Measurements from ENCODE around the gene FBXW9. TPM values are rescaled to one million over a fixed set of nuclear protein-coding genes. Genes with fewer than 3 reads are reported as not detected.

Gene FBXW9
- total RNA-seq, 1 donor from 2014 or later, result 4.0 TPM

DNA sequence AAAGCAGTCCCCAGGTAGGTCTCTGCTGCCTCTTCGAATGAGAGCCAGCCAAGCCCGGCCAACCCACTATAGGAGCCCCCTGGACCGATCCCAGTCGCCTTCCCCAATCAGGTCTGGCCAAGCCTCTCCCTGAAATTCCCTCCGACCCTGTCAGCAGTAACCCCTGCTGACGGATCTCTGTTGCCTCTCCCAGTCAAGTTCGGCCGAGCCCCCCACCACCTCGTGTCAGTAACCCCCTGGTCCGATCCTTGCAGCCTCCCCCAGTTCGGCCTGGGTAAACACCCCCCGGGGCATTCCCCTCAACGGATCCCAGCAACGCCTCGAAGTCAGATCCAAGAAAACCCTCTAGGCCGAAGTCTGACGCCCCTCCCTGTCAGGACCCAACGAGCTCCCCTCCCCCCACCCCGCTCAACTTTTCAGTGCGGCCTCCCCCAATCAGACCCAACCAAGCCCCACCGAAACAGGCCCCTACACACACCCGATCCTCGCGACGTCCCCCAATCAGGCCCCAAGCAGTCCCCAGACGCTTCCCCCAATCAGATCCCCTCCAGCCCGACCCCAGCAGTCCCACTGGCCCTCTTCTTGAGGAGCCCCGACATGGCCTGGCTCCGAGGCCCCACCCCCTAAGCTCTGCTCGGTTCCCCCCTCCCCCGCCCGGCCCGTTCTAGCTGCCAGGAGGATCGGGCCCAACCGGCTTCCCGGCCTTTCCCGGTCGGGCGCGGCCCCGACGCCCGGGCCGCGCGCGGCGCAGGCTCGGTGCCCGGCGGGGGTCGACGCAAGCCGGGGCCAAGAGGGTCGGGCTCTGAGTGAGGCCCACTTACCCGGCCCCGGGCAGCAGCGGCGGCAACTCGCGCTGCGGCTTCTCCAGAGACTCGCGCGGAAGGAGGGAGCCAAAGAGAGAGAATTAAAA is 25.5 kb upstream of the FBXW9 start:
- peaks cover 30% of the 10 kb centered on the region for H4K20me1 ChIP-seq (ENCODE audit: low read depth)
- TF ChIP-seq CTCF (IDR thresholded peaks at IDR 0.05) (no peak), EZH2phosphoT487 (IDR thresholded peaks at IDR 0.05) (no peak), EZH2 (IDR thresholded peaks at IDR 0.05) (no peak)
- DNase-seq (ENCODE audit: low spot score), result peak; percentile 94
- peaks cover 9% of the 10 kb centered on the region for H3K36me3 Mint-ChIP-seq
- peak overlapping the region; percentile 99 for H3K4me3 Mint-ChIP-seq
- no peaks in the 10 kb centered on the region for H3K9me3 ChIP-seq (ENCODE audit: low read depth)
- peaks cover 11% of the 10 kb centered on the region for H3K27me3 Mint-ChIP-seq (ENCODE audit: insufficient read depth, low read depth)
- peaks cover 73% of the 10 kb centered on the region for H3K79me2 ChIP-seq (ENCODE audit: low read depth)
- H3K4me2 ChIP-seq, result peak overlapping the region; percentile 94
- no peaks in the 10 kb centered on the region for H3K27me3 ChIP-seq
- H3K27ac ChIP-seq, result peak overlapping the region; percentile 87
- H3K9ac ChIP-seq, result peak overlapping the region; percentile 72
- H3K4me1 ChIP-seq, result peaks cover 6% of the 10 kb centered on the region
- H3K4me3 ChIP-seq, result peak overlapping the region; percentile 66
- H3K27ac Mint-ChIP-seq, result peak overlapping the region; percentile 99
- H3K36me3 ChIP-seq, result peaks cover 3% of the 10 kb centered on the region
- H2AFZ ChIP-seq (replicated peaks), result no peak overlapping the region
- H3K4me1 Mint-ChIP-seq, result peaks cover 22% of the 10 kb centered on the region
- peaks cover 51% of the 10 kb centered on the region for H3F3A ChIP-seq (ENCODE audit: low read depth)
- no peaks in the 10 kb centered on the region for H3K9me3 Mint-ChIP-seq

DNA sequence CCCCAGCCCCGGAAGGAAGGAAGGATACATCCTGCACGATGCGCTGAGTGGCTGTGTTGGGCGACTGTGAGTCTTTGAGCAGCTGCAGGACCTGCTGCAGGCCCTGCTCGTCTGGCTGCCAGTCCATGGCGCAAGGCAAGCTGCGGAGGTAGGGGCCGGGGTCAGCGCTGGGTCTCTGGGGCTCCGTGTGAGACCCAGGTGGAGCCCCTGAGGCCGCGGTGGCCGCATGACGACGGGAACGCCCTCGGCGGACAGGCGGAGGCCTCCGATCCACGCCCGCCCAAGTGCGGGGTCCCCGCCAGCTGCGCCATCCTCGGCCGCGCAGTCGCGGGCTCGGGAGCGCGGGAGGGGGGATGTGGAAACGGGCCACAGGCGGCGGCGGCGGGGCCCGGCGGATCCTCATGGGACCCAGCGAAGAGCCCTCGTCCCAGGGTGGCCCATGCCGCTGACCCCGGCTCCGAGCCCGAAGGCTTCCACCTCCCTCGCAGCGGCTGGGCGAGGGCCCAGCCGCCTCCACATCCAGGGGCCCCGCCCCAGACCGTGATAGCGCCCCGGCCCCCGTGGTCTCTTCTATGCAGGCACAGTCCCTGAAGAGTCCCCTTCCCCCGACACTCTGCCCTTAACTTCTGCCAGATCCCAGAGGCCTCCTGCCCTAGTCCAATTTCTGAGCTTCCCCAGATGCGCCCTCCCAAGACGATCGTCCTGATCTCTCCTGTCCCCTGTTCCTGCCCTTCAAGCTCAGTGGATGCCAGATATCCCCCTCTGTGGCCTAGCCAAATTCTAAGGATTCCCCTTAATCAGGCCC is 24.6 kb upstream of the FBXW9 start:
- no peaks in the 10 kb centered on the region for H3K9me3 Mint-ChIP-seq
- Histone ChIP-seq H3K27me3 (no peaks in the 10 kb centered on the region), H3K4me1 (peaks cover 6% of the 10 kb centered on the region), H3K79me2 (ENCODE audit: low read depth) (peaks cover 81% of the 10 kb centered on the region), H4K20me1 (ENCODE audit: low read depth) (peaks cover 36% of the 10 kb centered on the region), H3K9ac (peak overlapping the region; percentile 72), H3K4me2 (peak overlapping the region; percentile 94), H3F3A (ENCODE audit: low read depth) (peaks cover 51% of the 10 kb centered on the region), H3K4me3 (peak overlapping the region; percentile 66), H2AFZ (replicated peaks) (no peak overlapping the region), H3K9me3 (ENCODE audit: low read depth) (no peaks in the 10 kb centered on the region), H3K36me3 (peaks cover 3% of the 10 kb centered on the region), H3K27ac (peak overlapping the region; percentile 87)
- H3K4me3 Mint-ChIP-seq, result peak overlapping the region; percentile 98
- DNase-seq (ENCODE audit: low spot score), result peak; percentile 47
- peaks cover 11% of the 10 kb centered on the region for H3K27me3 Mint-ChIP-seq (ENCODE audit: insufficient read depth, low read depth)
- TF ChIP-seq EZH2 (IDR thresholded peaks at IDR 0.05), result no peak
- no peak for TF ChIP-seq CTCF (IDR thresholded peaks at IDR 0.05)
- TF ChIP-seq EZH2phosphoT487 (IDR thresholded peaks at IDR 0.05), result no peak
- peak overlapping the region; percentile 99 for H3K27ac Mint-ChIP-seq
- H3K4me1 Mint-ChIP-seq, result peaks cover 22% of the 10 kb centered on the region
- peaks cover 13% of the 10 kb centered on the region for H3K36me3 Mint-ChIP-seq

DNA sequence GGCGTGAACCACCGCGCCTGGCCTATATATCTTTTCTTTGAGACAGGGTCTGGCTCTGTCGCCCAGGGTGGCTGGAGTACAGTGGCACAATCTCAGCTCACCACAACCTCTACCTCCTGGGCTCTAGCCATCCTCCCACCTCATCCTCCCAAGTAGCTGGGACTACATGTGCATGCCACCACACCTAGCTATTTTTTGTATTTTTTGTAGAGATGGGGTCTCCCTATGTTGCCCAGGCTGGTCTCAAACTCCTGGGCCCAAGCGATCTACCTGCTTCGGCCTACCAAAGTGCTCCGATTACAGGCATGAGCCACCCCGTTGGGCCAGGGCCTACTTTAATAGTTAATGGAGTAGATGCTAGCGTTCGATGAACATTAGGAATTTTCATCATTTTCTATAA is 23.9 kb upstream of the FBXW9 start:
- peak overlapping the region; percentile 66 for H3K4me3 ChIP-seq

More for the DNA sequence above, 23.9 kb upstream of the FBXW9 start:
- peaks cover 46% of the 10 kb centered on the region for H3F3A ChIP-seq (ENCODE audit: low read depth)
- Mint-ChIP-seq H3K4me3 (peak overlapping the region; percentile 81), H3K9me3 (no peaks in the 10 kb centered on the region), H3K36me3 (peaks cover 16% of the 10 kb centered on the region), H3K4me1 (peaks cover 22% of the 10 kb centered on the region), H3K27ac (peak overlapping the region; percentile 16), H3K27me3 (ENCODE audit: insufficient read depth, low read depth) (peaks cover 11% of the 10 kb centered on the region)
- peaks cover 39% of the 10 kb centered on the region for H4K20me1 ChIP-seq (ENCODE audit: low read depth)
- H3K4me1 ChIP-seq, result peaks cover 6% of the 10 kb centered on the region
- H2AFZ ChIP-seq (replicated peaks), result no peak overlapping the region
- no peak for TF ChIP-seq EZH2phosphoT487 (IDR thresholded peaks at IDR 0.05)
- no peak for TF ChIP-seq CTCF (IDR thresholded peaks at IDR 0.05)
- no peak for TF ChIP-seq EZH2 (IDR thresholded peaks at IDR 0.05)
- DNase-seq (ENCODE audit: low spot score), result no peak
- H3K9me3 ChIP-seq (ENCODE audit: low read depth), result no peaks in the 10 kb centered on the region
- H3K27ac ChIP-seq, result no peak overlapping the region
- peak overlapping the region; percentile 72 for H3K9ac ChIP-seq
- H3K36me3 ChIP-seq, result peaks cover 3% of the 10 kb centered on the region
- H3K79me2 ChIP-seq (ENCODE audit: low read depth), result peaks cover 86% of the 10 kb centered on the region
- H3K4me2 ChIP-seq, result peak overlapping the region; percentile 94
- H3K27me3 ChIP-seq, result no peaks in the 10 kb centered on the region

Data from neural progenitor cell (in vitro differentiated cells).